RWPE2 (cell line): ENCODE data around the gene C21orf91.

ENCODE experiments used
- ATAC-seq: fragments of 200-7000 bp; cut with Tn5 transposase; 3 replicates; pipeline ENCODE4 v1.9.1; 2021; ENCODE audit warnings: low read depth
- DNase-seq: peaks from one replicate; pipeline ENCODE4 v3.0.0-alpha.2; 2020; ENCODE audit warnings: low spot score
- H3K27ac ChIP-seq: fragments of 450-650 bp; 2 replicates; pipeline ENCODE4 v1.5.1; 2017; ENCODE audit warnings: mild to moderate bottlenecking; ENCODE audit not compliant: poor library complexity, severe bottlenecking
- H3K27me3 ChIP-seq: fragments of 250-450 bp; sonication (Bioruptor Pico); 2 replicates; pipeline ENCODE4 v1.5.1; 2021; ENCODE audit warnings: mild to moderate bottlenecking, moderate library complexity; ENCODE audit not compliant: insufficient read depth, poor library complexity, severe bottlenecking
- H3K36me3 ChIP-seq: fragments of 250-450 bp; sonication (Bioruptor Pico); 2 replicates; pipeline ENCODE4 v1.5.1; 2020; ENCODE audit warnings: low read depth, mild to moderate bottlenecking, moderate library complexity
- H3K4me1 ChIP-seq: fragments of 250-450 bp; sonication (Bioruptor Pico); 2 replicates; pipeline ENCODE4 v1.5.1; 2021; ENCODE audit warnings: mild to moderate bottlenecking, moderate library complexity; ENCODE audit not compliant: insufficient read depth, poor library complexity, severe bottlenecking
- H3K4me3 ChIP-seq: fragments of 250-450 bp; sonication (Bioruptor Pico); 2 replicates; pipeline ENCODE4 v1.5.1; 2021; ENCODE audit warnings: mild to moderate bottlenecking, moderate library complexity; ENCODE audit not compliant: severe bottlenecking
- H3K9me3 ChIP-seq: fragments of 250-450 bp; sonication (Bioruptor Pico); 2 replicates; pipeline ENCODE4 v1.5.1; 2021; ENCODE audit warnings: mild to moderate bottlenecking, moderate library complexity; ENCODE audit not compliant: severe bottlenecking
- TF ChIP-seq, protein P1 (sequence below): fragments of 450-650 bp; IDR thresholded peaks from one replicate; pipeline ENCODE4 v1.5.1; 2017; ENCODE audit warnings: mild to moderate bottlenecking, moderate library complexity; ENCODE audit not compliant: poor library complexity, severe bottlenecking

Gene C21orf91

DNA sequence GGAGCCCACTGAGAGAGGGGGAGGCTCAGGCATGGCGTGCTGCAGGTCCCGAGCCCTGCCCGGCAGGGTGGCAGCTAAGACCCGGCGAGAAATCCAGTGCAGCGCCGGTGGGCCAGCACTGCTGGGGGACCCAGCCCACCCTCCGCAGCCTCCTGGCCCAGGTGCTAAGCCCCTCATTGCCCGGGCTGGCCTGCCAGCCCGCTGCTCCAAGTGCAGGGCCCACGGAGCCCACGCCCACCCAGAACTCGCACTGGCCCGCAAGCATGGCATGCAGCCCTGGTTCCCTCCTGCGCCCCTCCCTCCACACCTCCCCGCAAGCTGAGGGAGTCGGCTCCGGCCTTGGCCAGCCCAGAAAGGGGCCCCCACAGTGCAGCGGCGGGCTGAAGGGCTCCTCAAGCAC lies 61.5 kb downstream of the C21orf91 start:
- no peak overlapping the region for H3K4me3 ChIP-seq
- TF ChIP-seq, protein P1, sequence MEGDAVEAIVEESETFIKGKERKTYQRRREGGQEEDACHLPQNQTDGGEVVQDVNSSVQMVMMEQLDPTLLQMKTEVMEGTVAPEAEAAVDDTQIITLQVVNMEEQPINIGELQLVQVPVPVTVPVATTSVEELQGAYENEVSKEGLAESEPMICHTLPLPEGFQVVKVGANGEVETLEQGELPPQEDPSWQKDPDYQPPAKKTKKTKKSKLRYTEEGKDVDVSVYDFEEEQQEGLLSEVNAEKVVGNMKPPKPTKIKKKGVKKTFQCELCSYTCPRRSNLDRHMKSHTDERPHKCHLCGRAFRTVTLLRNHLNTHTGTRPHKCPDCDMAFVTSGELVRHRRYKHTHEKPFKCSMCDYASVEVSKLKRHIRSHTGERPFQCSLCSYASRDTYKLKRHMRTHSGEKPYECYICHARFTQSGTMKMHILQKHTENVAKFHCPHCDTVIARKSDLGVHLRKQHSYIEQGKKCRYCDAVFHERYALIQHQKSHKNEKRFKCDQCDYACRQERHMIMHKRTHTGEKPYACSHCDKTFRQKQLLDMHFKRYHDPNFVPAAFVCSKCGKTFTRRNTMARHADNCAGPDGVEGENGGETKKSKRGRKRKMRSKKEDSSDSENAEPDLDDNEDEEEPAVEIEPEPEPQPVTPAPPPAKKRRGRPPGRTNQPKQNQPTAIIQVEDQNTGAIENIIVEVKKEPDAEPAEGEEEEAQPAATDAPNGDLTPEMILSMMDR = no peak
- H3K4me1 ChIP-seq = no peaks in the 10 kb centered on the region
- no peak overlapping the region for H3K27ac ChIP-seq
- no peaks in the 10 kb centered on the region for H3K27me3 ChIP-seq
- no peak for ATAC-seq
- H3K9me3 ChIP-seq = no peaks in the 10 kb centered on the region
- DNase-seq = no peak
- no peaks in the 10 kb centered on the region for H3K36me3 ChIP-seq

DNA sequence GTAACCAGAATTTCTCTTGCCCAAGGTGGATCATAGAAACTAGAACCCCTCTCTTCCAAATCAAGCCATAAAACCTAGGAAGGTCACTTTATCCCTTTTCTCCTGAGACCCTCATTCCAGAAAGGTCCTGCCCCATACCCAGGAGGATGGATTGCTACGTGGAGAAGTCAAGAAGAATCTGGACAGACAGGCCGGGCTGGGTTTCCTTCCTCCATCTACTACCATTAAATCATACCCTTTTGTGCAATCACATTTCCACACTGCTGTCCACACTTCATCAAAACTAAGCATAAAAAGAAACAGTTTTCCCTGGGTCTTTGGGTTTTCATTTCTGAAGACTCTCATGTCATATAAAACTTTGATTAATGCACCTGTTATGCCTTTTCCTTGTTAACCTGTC lies 65.4 kb downstream of the C21orf91 start:
- no peak for DNase-seq
- no peak overlapping the region for H3K4me3 ChIP-seq
- TF ChIP-seq, protein P1 = no peak
- no peaks in the 10 kb centered on the region for H3K4me1 ChIP-seq
- no peak for ATAC-seq
- no peaks in the 10 kb centered on the region for H3K9me3 ChIP-seq
- no peak overlapping the region for H3K27ac ChIP-seq
- H3K27me3 ChIP-seq = no peaks in the 10 kb centered on the region
- H3K36me3 ChIP-seq = no peaks in the 10 kb centered on the region

DNA sequence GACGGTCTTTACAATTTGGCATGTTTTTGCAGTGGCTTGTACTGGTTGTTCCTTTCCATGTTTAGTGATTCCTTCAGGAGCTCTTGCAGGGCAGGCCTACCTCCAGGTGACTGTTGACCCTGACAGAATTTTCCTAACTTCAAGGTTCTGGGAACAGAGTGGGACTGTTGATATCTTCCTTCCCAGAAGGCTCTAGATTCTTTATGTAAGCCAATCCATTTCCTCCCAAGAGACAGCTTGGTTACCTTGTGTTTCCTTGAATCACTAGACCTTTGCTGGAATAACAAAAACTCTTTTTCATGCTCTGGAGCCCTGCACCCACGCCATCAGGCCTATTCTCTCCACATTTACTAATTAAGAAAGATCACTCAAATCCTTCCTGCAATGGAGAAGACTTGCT lies 67.0 kb downstream of the C21orf91 start:
- Histone ChIP-seq H3K27ac (no peak overlapping the region), H3K9me3 (no peaks in the 10 kb centered on the region), H3K36me3 (no peaks in the 10 kb centered on the region), H3K27me3 (no peaks in the 10 kb centered on the region), H3K4me1 (no peaks in the 10 kb centered on the region), H3K4me3 (no peak overlapping the region)
- DNase-seq (no peak), ATAC-seq (no peak)
- TF ChIP-seq, protein P1 = no peak

DNA sequence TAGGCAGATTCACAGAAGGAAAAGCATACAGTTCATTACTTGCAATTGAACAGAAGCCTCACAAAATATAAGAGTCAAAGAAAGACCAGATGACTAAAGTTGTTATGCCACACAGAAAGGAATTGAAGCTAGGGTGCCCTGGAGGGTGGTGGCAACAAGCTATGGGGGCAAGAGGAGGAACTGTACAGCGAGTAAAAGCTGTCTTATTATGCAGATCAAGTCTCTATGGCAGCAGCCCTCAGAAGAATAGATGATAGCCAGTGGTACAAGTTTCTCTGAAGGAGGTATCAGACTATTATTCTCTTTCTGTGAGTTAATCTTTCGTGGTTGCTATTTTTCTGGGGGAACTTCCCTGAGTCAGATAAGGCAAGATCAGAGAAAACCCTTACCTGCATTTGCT lies 72.2 kb downstream of the C21orf91 start:
- Histone ChIP-seq H3K36me3 (no peaks in the 10 kb centered on the region), H3K4me3 (no peak overlapping the region), H3K27ac (no peak overlapping the region), H3K9me3 (no peaks in the 10 kb centered on the region), H3K27me3 (no peaks in the 10 kb centered on the region), H3K4me1 (peaks cover 5% of the 10 kb centered on the region)
- ATAC-seq (no peak), DNase-seq (no peak)
- TF ChIP-seq, protein P1 = no peak

DNA sequence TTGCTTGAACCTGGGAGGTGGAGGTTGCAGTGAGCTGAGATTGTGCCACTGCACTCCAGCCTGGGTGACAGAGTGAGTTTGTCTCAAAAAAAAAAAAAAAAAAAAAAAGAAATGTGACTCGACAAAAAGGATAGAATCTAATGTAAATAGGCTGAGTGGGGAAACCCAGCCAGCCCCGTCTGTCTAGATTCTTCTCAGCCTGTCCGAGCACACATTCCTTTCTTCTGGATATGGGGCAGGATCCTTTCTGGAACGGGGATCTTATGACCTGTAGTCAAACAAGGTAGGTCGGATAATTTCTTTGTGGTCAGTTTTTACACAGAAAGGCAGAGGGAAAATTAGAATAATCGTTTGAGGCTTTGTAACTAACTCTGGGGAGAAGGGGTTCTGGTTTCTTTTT lies 74.1 kb downstream of the C21orf91 start:
- no peaks in the 10 kb centered on the region for H3K36me3 ChIP-seq
- no peak overlapping the region for H3K27ac ChIP-seq
- H3K9me3 ChIP-seq = no peaks in the 10 kb centered on the region
- H3K4me3 ChIP-seq = no peak overlapping the region
- H3K4me1 ChIP-seq = peaks cover 5% of the 10 kb centered on the region
- DNase-seq (no peak), ATAC-seq (no peak)
- no peaks in the 10 kb centered on the region for H3K27me3 ChIP-seq
- TF ChIP-seq, protein P1 = no peak
